Endothelial cell of umbilical vein (primary cell): ENCODE measurements around the gene TCF25. TPM values are rescaled to one million over a fixed set of nuclear protein-coding genes. Genes with fewer than 3 reads are reported as not detected.

Experiments
- BruUV-seq: library from RNA; stranded (reverse); fragments of 400-500 nt; replicated peaks from 2 replicates; lab custom pipeline; 2021; lab: Mats Ljungman, UMichigan
- CTCF ChIA-PET: fragments of 300-600, 350-600 bp; sonication (Branson Sonifier 250); formaldehyde crosslinking; loops from one replicate; lab custom pipeline; 2021; ENCODE audit warnings: antibody characterized with exemption, inconsistent platforms; lab: Charles Lee
- POLR2A ChIA-PET: fragments of 300-600, 350-600 bp; sonication (Branson Sonifier 250); formaldehyde crosslinking; loops from one replicate; lab custom pipeline; 2021; ENCODE audit warnings: antibody characterized with exemption, inconsistent platforms; lab: Charles Lee
- DNase-seq: peaks from one replicate; pipeline ENCODE4 v3.0.0-alpha.2; 2011; ENCODE audit warnings: low read depth, low spot score
- FAIRE-seq: peaks from 2 replicates; lab custom pipeline; 2011; peaks lifted over from hg19 to GRCh38; lab: Jason Lieb, UNC
- H2AFZ ChIP-seq: 2 replicates; pipeline ENCODE4 v1.6.0; 2012; ENCODE audit warnings: low read depth, low read length, control low read depth, inconsistent platforms
- H3K27ac ChIP-seq: 2 replicates; pipeline ENCODE4 v1.5.1; 2011; ENCODE audit warnings: low read depth, mild to moderate bottlenecking, control low read depth, low read length, moderate library complexity; ENCODE audit not compliant: insufficient read depth
- H3K27me3 ChIP-seq, 2 experiments: 2 replicates each; pipeline versions ENCODE4 v1.6.0 to v1.6.1; 2011; ENCODE audit warnings: low read length in 2 of 2, mixed read lengths in 1 of 2; ENCODE audit not compliant: control insufficient read depth in 2 of 2, insufficient read depth in 2 of 2
- H3K36me3 ChIP-seq, 2 experiments: 2 replicates in 1 of 2; 3 replicates in 1 of 2; pipeline ENCODE4 v1.5.1; 2011; ENCODE audit warnings: low read length in 2 of 2, mild to moderate bottlenecking in 1 of 2, moderate library complexity in 1 of 2; ENCODE audit not compliant: control insufficient read depth in 2 of 2, insufficient read depth in 2 of 2; ENCODE audit errors: extremely low read depth in 1 of 2
- H3K4me1 ChIP-seq: 3 replicates; pipeline ENCODE4 v1.5.1; 2011; ENCODE audit warnings: mild to moderate bottlenecking, low read length; ENCODE audit not compliant: control insufficient read depth, insufficient read depth; ENCODE audit errors: extremely low read depth
- H3K4me2 ChIP-seq: 2 replicates; pipeline ENCODE4 v1.6.1; 2011; ENCODE audit warnings: low read length, control low read depth, mixed read lengths; ENCODE audit not compliant: insufficient read depth
- H3K4me3 ChIP-seq, 3 experiments: fragments of 200-600 bp in 1 of 3; sonication (generic), shearing (Covaris generic) in 1 of 3; replicated peaks in 1 of 3; 2 replicates each; pipeline ENCODE4 v1.5.1; 2011 to 2016; ENCODE audit warnings: control low read depth in 3 of 3, low read length in 3 of 3, mild to moderate bottlenecking in 2 of 3, inconsistent platforms in 1 of 3, low read depth in 1 of 3, moderate library complexity in 1 of 3; ENCODE audit not compliant: insufficient read depth in 1 of 3
- H3K79me2 ChIP-seq: 2 replicates; pipeline ENCODE4 v1.6.0; 2012; ENCODE audit warnings: low read length, inconsistent platforms; ENCODE audit not compliant: control insufficient read depth, insufficient read depth
- H3K9ac ChIP-seq: replicated peaks from 2 replicates; pipeline ENCODE3; 2011; ENCODE audit warnings: low read length, control low read depth; ENCODE audit not compliant: insufficient read depth; ENCODE audit errors: extremely low read depth
- H3K9me1 ChIP-seq: replicated peaks from 3 replicates; pipeline ENCODE4 v1.6.0; 2011; ENCODE audit warnings: mild to moderate bottlenecking, low read length; ENCODE audit not compliant: control insufficient read depth, insufficient read depth; ENCODE audit errors: extremely low read depth
- H3K9me3 ChIP-seq: replicated peaks from 2 replicates; pipeline ENCODE4 v1.5.1; 2012; ENCODE audit warnings: low read length, inconsistent platforms; ENCODE audit not compliant: control insufficient read depth, insufficient read depth
- H4K20me1 ChIP-seq: replicated peaks from 2 replicates; pipeline ENCODE3; 2011; ENCODE audit warnings: mild to moderate bottlenecking, low read length; ENCODE audit not compliant: control insufficient read depth, insufficient read depth; ENCODE audit errors: extremely low read depth
- EZH2 ChIP-seq: IDR thresholded peaks from 2 replicates; pipeline ENCODE4 v1.6.1; 2012; ENCODE audit warnings: borderline replicate concordance, low read depth, mild to moderate bottlenecking, moderate library complexity, low read length, inconsistent platforms; ENCODE audit not compliant: severe bottlenecking
- FOS ChIP-seq: IDR thresholded peaks from 2 replicates; pipeline ENCODE4 v1.6.1; 2011; ENCODE audit warnings: mild to moderate bottlenecking, low read length, moderate library complexity, borderline replicate concordance; ENCODE audit not compliant: insufficient read depth
- GATA2 ChIP-seq: IDR thresholded peaks from 2 replicates; pipeline ENCODE4 v1.7.0; 2011; ENCODE audit warnings: low read depth, mild to moderate bottlenecking, moderate library complexity, mixed read lengths, low read length; ENCODE audit not compliant: insufficient read length, insufficient read depth
- JUN ChIP-seq: IDR thresholded peaks from 2 replicates; pipeline ENCODE4 v1.6.1; 2011; ENCODE audit warnings: borderline replicate concordance, low read depth; ENCODE audit not compliant: insufficient read length, insufficient read depth
- MYC ChIP-seq: IDR thresholded peaks from one replicate; pipeline ENCODE4 v1.6.1; 2011; ENCODE audit warnings: mild to moderate bottlenecking, low read depth, low read length
- POLR2A ChIP-seq: IDR thresholded peaks from 2 replicates; pipeline ENCODE4 v1.6.1; 2012; ENCODE audit warnings: low read depth, mild to moderate bottlenecking, control low read depth, low read length
- POLR2AphosphoS5 ChIP-seq: IDR thresholded peaks from 2 replicates; pipeline ENCODE4 v1.6.1; 2012; ENCODE audit warnings: low read depth, mild to moderate bottlenecking, control low read depth, low read length, moderate library complexity; ENCODE audit not compliant: insufficient read depth
- dilution Hi-C: fragments of 300-500 bp; cut with MboI; formaldehyde crosslinking; loops from one replicate; pipeline ENCODE4 v1.15.0; 2019; ENCODE audit warnings: low sequenced_read_pairs; ENCODE audit not compliant: extremely low pct_ligation_motif_present
- intact Hi-C: fragments of 100-400 bp; cut with micrococcal nuclease; formaldehyde crosslinking; loops from one replicate; pipeline ENCODE4 v1.10.0; 2022
- polyA plus RNA-seq, 4 experiments: library from polyadenylated mRNA; depleted of rRNA in 3 of 4; stranded (reverse) in 3 of 4; unstranded in 1 of 4; fragments of >200 nt; gene quantifications; 2 replicates each; pipeline versions ENCODE4 v1.2.1 to v1.2.3, GENCODE V29; 2011 to 2012; ENCODE audit warnings: missing spikeins in 1 of 4
- total RNA-seq: library from RNA; stranded (reverse); gene quantifications from 2 replicates; pipeline ENCODE4 v1.2.3, GENCODE V29; 2021
- TF ChIP-seq, protein P1 (sequence below): IDR thresholded peaks from 2 replicates; pipeline ENCODE4 v1.6.1; 2011; ENCODE audit not compliant: insufficient read depth, insufficient read length
- TF ChIP-seq, protein P2 (sequence below), 2 donors: IDR thresholded peaks; 1 replicate in 1 of 2; 2 replicates in 1 of 2; pipeline ENCODE4 v1.5.1; 2011; ENCODE audit warnings: low read length in 2 of 2, mild to moderate bottlenecking in 2 of 2, moderate library complexity in 2 of 2, control low read depth in 1 of 2, inconsistent platforms in 1 of 2, low read depth in 1 of 2; ENCODE audit not compliant: insufficient read depth in 1 of 2; ENCODE audit errors: extremely low read depth in 1 of 2

TCF25 gene
- total and polyA plus RNA-seq, 2 donors (not counting 3 experiments of a cell fraction or from before 2014, with no cell fraction given) = 193 to 234 TPM

DNA sequence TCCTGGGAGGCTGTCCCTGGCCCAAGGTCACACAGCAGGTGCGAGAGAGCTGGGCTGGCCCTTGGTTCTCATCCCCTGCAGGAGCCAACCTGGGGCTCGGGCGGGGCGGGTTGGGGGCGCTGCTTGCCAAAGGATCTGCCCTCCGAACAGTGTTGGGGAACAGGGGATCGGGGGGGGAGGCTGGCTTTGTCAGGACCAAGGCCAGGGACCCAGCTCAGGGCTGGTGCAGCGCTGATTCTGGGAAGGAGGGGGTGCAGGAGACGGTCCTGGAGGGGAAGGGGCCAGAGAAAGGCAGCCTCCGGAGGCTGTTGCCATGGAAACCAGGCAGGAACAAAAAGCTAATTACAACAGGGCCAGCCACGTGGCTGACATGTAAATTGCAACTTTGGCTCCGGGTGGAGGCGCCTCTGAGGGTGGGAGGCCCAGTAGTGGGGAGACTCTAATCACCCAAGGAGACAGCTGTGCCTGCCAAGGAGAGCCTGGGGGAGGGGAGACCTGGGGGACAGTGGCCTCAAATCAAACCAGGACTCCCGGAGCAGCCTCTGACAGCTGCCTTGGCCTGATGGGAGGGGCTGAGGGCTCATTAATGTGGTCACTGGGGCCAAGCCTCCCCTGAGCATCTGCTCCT lies 51.0 kb downstream of the TCF25 start:
- no peak overlapping the region for H3K9ac ChIP-seq
- H3K36me3 ChIP-seq = peaks cover 0 to 3% of the 10 kb centered on the region in 2 experiments
- H3K4me2 ChIP-seq = peak overlapping the region; percentile 43
- ChIA-PET CTCF (interaction anchor here (0.9 to 1.5 kb wide), 2 partner anchors 14 to 23 kb away, joined by 3 to 8 read pairs; no protein-coding TSS in a partner anchor), POLR2A (interaction anchor here (0.7 to 1.0 kb wide), 4 partner anchors 17 to 1902 kb away, joined by 3 to 7 read pairs (median 4); partner anchors contain the start of gene TCF25)
- H3K9me1 ChIP-seq = no peaks in the 10 kb centered on the region
- no TSS peak for BruUV-seq
- no peak overlapping the region for H2AFZ ChIP-seq
- no peaks in the 10 kb centered on the region for H3K9me3 ChIP-seq
- peaks cover 4% of the 10 kb centered on the region for H4K20me1 ChIP-seq
- intact Hi-C loops (loop anchor here (2.0 to 5.0 kb wide), 4 partner anchors 48 to 222 kb away; partner anchors contain the start of genes FANCA, SPATA2L, VPS9D1 and ZNF276), dilution Hi-C loops (no loop called here)
- no peak for TF ChIP-seq MYC
- TF ChIP-seq, protein P1, sequence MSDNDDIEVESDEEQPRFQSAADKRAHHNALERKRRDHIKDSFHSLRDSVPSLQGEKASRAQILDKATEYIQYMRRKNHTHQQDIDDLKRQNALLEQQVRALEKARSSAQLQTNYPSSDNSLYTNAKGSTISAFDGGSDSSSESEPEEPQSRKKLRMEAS = peak; percentile 30
- peaks cover 25% of the 10 kb centered on the region for H3K4me1 ChIP-seq
- H3K27ac ChIP-seq = no peak overlapping the region
- H3K4me3 ChIP-seq = peak overlapping the region in 2 of 3 experiments; percentile 75 to 84
- H3K27me3 ChIP-seq = no peaks in the 10 kb centered on the region
- DNase-seq (peak; percentile 16), FAIRE-seq (peak; percentile 55)
- peaks cover 7% of the 10 kb centered on the region for H3K79me2 ChIP-seq

- H3K36me3 ChIP-seq = peaks cover 0 to 3% of the 10 kb centered on the region in 2 experiments
- ChIA-PET CTCF (interaction anchor here (0.9 to 1.5 kb wide), 2 partner anchors 15 to 23 kb away, joined by 3 to 8 read pairs; no protein-coding TSS in a partner anchor), POLR2A (interaction anchor here (0.6 to 1.0 kb wide), 5 partner anchors 17 to 1902 kb away, joined by 3 to 7 read pairs (median 3); partner anchors contain the start of gene TCF25)
- H4K20me1 ChIP-seq = peaks cover 4% of the 10 kb centered on the region
- DNase-seq (no peak), FAIRE-seq (no peak)
- no peaks in the 10 kb centered on the region for H3K27me3 ChIP-seq
- peaks cover 25% of the 10 kb centered on the region for H3K4me1 ChIP-seq
- peak overlapping the region in 2 of 3 experiments; percentile 13 to 34 for H3K4me3 ChIP-seq
- H3K4me2 ChIP-seq = peak overlapping the region; percentile 76
- no peaks in the 10 kb centered on the region for H3K9me3 ChIP-seq
- H3K9me1 ChIP-seq = no peaks in the 10 kb centered on the region
- no TSS peak for BruUV-seq
- dilution Hi-C loops (no loop called here), intact Hi-C loops (loop anchor here (2.0 to 5.0 kb wide), 4 partner anchors 48 to 223 kb away; partner anchors contain the start of genes FANCA, SPATA2L, VPS9D1 and ZNF276)
- TF ChIP-seq JUN (no peak), MYC (no peak), FOS (no peak), EZH2 (no peak), POLR2A (no peak), POLR2AphosphoS5 (no peak), GATA2 (no peak)
- TF ChIP-seq, protein P1 = no peak
- TF ChIP-seq, protein P2, sequence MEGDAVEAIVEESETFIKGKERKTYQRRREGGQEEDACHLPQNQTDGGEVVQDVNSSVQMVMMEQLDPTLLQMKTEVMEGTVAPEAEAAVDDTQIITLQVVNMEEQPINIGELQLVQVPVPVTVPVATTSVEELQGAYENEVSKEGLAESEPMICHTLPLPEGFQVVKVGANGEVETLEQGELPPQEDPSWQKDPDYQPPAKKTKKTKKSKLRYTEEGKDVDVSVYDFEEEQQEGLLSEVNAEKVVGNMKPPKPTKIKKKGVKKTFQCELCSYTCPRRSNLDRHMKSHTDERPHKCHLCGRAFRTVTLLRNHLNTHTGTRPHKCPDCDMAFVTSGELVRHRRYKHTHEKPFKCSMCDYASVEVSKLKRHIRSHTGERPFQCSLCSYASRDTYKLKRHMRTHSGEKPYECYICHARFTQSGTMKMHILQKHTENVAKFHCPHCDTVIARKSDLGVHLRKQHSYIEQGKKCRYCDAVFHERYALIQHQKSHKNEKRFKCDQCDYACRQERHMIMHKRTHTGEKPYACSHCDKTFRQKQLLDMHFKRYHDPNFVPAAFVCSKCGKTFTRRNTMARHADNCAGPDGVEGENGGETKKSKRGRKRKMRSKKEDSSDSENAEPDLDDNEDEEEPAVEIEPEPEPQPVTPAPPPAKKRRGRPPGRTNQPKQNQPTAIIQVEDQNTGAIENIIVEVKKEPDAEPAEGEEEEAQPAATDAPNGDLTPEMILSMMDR (IDR thresholded peaks at IDR 0.05; ENCODE audit: extremely low read depth in 1 of 2, insufficient read depth in 1 of 2, low read depth in 1 of 2, low read length in 2 of 2) = no peak
- peaks cover 7% of the 10 kb centered on the region for H3K79me2 ChIP-seq
- H2AFZ ChIP-seq = no peak overlapping the region
- H3K9ac ChIP-seq = no peak overlapping the region
- no peak overlapping the region for H3K27ac ChIP-seq
Observed at GRCh38 chr16:89924925-89925307, 51.5 kb downstream of the TCF25 start.
